Osteocyte (in vitro differentiated cells): Measurements from ENCODE around the gene EPX. TPM values are rescaled to one million over a fixed set of nuclear protein-coding genes. Genes with fewer than 3 reads are reported as not detected.

ENCODE experiments used
- DNase-seq: peaks from one replicate; pipeline ENCODE4 v3.0.0; 2021; ENCODE audit warnings: mixed read lengths; ENCODE audit not compliant: unreplicated experiment; ENCODE audit errors: extremely low spot score
- H3K27ac Mint-ChIP-seq: one replicate; pipeline ENCODE4 v1.8.0; 2021; ENCODE audit warnings: mild to moderate bottlenecking, mixed read lengths; ENCODE audit not compliant: unreplicated experiment
- H3K27me3 Mint-ChIP-seq: one replicate; pipeline ENCODE4 v1.8.0; 2021; ENCODE audit warnings: mixed read lengths; ENCODE audit not compliant: unreplicated experiment
- H3K36me3 Mint-ChIP-seq: one replicate; pipeline ENCODE4 v1.8.0; 2021; ENCODE audit warnings: mixed read lengths; ENCODE audit not compliant: unreplicated experiment
- H3K4me1 Mint-ChIP-seq: one replicate; pipeline ENCODE4 v1.8.0; 2021; ENCODE audit warnings: mixed read lengths; ENCODE audit not compliant: unreplicated experiment
- H3K4me3 Mint-ChIP-seq: one replicate; pipeline ENCODE4 v1.8.0; 2021; ENCODE audit warnings: mild to moderate bottlenecking, moderate library complexity, mixed read lengths; ENCODE audit not compliant: unreplicated experiment
- H3K9me3 Mint-ChIP-seq: one replicate; pipeline ENCODE4 v1.8.0; 2021; ENCODE audit warnings: mixed read lengths; ENCODE audit not compliant: unreplicated experiment
- total RNA-seq: library from RNA; stranded (reverse); gene quantifications from 2 replicates; pipeline ENCODE4 v1.2.1, GENCODE V29; 2021
- TF ChIP-seq, protein P1 (sequence below): fragments of 200-600 bp; sonication (generic); IDR thresholded peaks from 2 replicates; pipeline ENCODE4 v1.5.0; 2021; ENCODE audit warnings: antibody characterized with exemption, mild to moderate bottlenecking, moderate library complexity

Gene EPX
- total RNA-seq, 1 donor from 2014 or later: not detected

DNA sequence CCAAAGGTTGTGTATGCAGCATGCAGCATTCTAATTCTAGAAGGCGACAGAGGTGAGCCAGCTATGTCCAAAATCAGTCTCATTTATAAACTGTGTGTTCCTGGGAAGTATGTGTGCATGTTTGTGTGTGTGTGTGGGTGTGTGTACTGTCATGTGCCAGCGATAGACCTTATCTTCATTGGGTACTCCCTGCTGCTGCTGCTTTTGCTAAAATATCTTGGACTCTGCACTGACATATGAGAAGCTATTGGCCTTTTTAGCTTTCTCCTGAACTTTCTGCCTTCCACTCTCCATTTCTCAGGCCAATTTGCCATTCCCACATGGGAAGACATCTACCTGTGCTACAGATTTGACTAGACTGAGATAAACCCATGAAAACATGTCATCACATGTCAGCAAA is 43.9 kb downstream of the EPX start:
- Mint-ChIP-seq H3K4me1 (no peaks in the 10 kb centered on the region), H3K9me3 (no peaks in the 10 kb centered on the region), H3K4me3 (no peak overlapping the region), H3K36me3 (no peaks in the 10 kb centered on the region), H3K27me3 (peaks cover 69% of the 10 kb centered on the region), H3K27ac (no peak overlapping the region)
- TF ChIP-seq, protein P1, sequence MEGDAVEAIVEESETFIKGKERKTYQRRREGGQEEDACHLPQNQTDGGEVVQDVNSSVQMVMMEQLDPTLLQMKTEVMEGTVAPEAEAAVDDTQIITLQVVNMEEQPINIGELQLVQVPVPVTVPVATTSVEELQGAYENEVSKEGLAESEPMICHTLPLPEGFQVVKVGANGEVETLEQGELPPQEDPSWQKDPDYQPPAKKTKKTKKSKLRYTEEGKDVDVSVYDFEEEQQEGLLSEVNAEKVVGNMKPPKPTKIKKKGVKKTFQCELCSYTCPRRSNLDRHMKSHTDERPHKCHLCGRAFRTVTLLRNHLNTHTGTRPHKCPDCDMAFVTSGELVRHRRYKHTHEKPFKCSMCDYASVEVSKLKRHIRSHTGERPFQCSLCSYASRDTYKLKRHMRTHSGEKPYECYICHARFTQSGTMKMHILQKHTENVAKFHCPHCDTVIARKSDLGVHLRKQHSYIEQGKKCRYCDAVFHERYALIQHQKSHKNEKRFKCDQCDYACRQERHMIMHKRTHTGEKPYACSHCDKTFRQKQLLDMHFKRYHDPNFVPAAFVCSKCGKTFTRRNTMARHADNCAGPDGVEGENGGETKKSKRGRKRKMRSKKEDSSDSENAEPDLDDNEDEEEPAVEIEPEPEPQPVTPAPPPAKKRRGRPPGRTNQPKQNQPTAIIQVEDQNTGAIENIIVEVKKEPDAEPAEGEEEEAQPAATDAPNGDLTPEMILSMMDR: no peak
- DNase-seq: no peak

DNA sequence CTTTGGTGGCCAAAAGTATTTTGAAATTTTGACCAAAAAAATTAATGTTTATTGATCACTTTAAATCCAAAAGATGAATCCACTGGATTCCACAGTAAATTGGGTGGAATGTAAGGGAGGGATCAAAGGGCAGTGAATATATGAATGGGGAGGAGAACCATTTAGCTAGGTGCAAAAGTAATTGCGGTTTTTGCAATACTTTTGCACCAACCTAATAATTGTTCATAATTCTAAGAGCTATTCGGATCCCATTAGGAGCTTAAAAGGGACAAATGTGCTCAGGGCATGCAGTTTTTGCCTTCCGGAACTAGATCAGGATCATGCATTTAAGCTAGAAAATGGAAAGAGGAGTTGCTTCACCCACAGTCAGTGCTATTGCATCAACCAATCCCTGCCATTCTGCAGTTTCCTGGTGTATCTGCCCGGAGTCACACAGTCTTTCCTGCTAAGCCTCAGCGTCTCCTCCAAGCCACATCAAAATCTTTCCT is 45.7 kb downstream of the EPX start, which contains the start of gene LPO:
Gene LPO (plus strand): TSS at position 438 of the 488 bp plus-strand sequence. CDS start 4,396 bp downstream, outside the sequence.
- H3K4me3 Mint-ChIP-seq: no peak within 1 kb of the TSS
- no peaks in the 10 kb centered on the region for H3K36me3 Mint-ChIP-seq
- TF ChIP-seq, protein P1: no peak
- no peaks in the 10 kb centered on the region for H3K4me1 Mint-ChIP-seq
- H3K9me3 Mint-ChIP-seq: no peaks in the 10 kb centered on the region
- DNase-seq: peak; percentile 0
- H3K27ac Mint-ChIP-seq: no peak within 1 kb of the TSS
- peaks cover 64% of the 10 kb centered on the region for H3K27me3 Mint-ChIP-seq

DNA sequence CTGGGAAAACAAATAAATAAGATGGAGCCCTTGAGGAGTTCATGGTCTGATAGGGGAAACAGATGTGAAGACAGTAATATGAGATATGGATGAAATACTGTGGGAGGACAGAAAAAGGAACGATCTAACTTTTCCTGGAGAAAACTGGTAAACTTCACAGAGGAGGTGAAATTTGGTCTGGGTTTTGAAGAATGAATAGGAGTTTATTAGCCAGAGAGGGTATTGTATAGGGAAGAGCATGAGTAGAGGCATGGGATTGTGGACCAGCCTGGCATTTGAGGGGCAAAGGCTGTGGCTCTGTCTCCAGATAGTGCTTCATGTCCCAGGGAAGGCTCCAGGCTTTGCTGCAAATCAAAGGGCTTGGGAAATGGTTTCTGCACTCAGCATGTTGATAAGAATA is 47.5 kb downstream of the EPX start:
- H3K36me3 Mint-ChIP-seq: no peaks in the 10 kb centered on the region
- H3K4me3 Mint-ChIP-seq: no peak overlapping the region
- peaks cover 61% of the 10 kb centered on the region for H3K27me3 Mint-ChIP-seq
- H3K4me1 Mint-ChIP-seq: no peaks in the 10 kb centered on the region
- TF ChIP-seq, protein P1: no peak
- DNase-seq: no peak
- H3K27ac Mint-ChIP-seq: no peak overlapping the region
- H3K9me3 Mint-ChIP-seq: no peaks in the 10 kb centered on the region

DNA sequence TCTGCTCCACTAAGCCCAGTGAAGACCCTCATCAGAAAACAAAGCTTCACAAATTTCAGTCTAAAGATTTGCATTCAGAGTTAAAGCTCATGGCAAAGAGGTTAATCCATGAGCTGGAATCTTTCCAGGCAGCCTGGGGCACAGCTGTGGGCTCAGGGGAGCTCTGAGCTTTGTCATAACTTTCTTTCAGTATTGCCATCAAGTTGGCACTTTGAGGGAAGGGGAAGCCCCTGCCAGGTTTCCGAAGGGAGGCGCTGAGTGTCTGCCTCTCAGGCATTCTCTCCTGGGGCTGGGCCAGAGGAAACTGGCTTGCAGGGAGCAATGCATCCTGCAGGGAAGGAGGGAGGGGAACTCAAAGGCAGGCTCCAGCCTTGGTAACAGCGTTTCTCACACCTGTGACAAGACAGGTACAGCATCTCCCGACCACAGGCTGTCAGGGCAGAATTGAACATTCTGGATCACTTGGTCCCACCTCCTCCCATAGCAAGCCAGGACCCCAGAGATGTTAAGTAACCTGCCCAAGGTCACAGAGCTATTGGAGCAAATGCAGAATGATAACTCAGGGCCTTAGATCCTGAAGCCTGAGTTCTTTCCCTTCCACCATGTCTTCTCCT is 49.8 kb downstream of the EPX start:
- Mint-ChIP-seq H3K27me3 (peaks cover 48% of the 10 kb centered on the region), H3K9me3 (no peaks in the 10 kb centered on the region)
- TF ChIP-seq, protein P1: no peak

DNA sequence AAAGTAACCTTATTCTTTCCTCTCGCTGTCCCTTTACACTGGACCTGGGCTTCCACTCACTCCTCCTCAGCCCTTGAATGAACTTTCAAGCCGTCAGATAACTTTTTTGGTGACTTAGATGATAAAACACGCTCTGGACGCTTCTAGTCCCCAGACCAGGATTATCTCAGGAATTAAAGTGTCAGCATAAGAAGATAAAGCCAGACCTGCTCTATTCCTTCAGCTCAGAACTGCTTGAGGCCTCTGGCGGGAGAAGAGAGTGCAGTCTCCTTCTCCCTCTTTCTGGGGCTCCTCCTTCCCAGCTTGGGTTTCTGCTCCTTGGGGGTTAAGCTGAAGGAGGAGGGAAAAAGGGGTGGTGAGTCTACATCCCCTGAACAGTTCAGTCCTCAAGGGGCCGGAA is 52.4 kb downstream of the EPX start:
- Mint-ChIP-seq H3K4me3 (no peak overlapping the region), H3K9me3 (no peaks in the 10 kb centered on the region), H3K4me1 (peaks cover 2% of the 10 kb centered on the region), H3K27ac (no peak overlapping the region), H3K36me3 (no peaks in the 10 kb centered on the region), H3K27me3 (peaks cover 42% of the 10 kb centered on the region)
- no peak for DNase-seq
- TF ChIP-seq, protein P1: no peak

More for the DNA sequence above, 49.8 kb downstream of the EPX start:
- DNase-seq: peak; percentile 62
- Mint-ChIP-seq H3K4me1 (no peaks in the 10 kb centered on the region), H3K27ac (no peak overlapping the region), H3K36me3 (no peaks in the 10 kb centered on the region), H3K4me3 (no peak overlapping the region)
